ENCODE data around the gene GLE1.

GLE1 gene

DNA sequence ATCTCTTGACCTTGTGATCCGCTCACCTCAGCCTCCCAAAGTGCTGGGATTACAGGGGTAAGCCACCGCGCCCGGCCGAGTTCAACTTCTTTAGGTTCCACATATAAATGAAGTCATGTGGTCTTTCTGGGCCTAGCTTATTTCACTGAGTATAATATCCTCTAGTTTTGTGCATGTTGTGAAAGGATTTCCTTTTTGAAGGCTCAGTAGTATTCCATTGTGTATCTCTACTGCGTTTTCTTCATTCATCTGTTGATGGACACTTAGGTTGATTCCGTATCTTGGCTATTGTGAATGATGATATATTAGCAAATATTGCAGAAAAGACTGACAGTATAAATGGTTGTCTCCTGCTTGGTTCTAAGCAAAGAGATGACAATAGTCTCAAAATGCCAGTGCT, 28.7 kb upstream of the GLE1 start:
- Histone ChIP-seq H3K9me3 (ENCODE audit: control insufficient read depth in 1 of 2, low read length in 2 of 2) (no peaks in the 10 kb centered on the region), H3K27ac (ENCODE audit: low read depth, low read length) (no peak overlapping the region), H3K27me3 (ENCODE audit: control insufficient read depth in 1 of 2, insufficient read depth in 2 of 2, low read length in 2 of 2) (no peaks in the 10 kb centered on the region), H3K36me3 (ENCODE audit: control insufficient read depth in 1 of 2, insufficient read depth in 2 of 2, low read length in 2 of 2) (peaks cover 10 to 37% of the 10 kb centered on the region in 2 donors), H3K4me1 (ENCODE audit: control insufficient read depth in 1 of 2, insufficient read depth in 2 of 2, low read length in 2 of 2) (no peaks in the 10 kb centered on the region), H3K9ac (ENCODE audit: low read depth in 1 of 2, low read length in 2 of 2) (no peak overlapping the region), H3K4me3 (ENCODE audit: low read depth in 1 of 2, low read length in 2 of 2) (no peak overlapping the region)

DNA sequence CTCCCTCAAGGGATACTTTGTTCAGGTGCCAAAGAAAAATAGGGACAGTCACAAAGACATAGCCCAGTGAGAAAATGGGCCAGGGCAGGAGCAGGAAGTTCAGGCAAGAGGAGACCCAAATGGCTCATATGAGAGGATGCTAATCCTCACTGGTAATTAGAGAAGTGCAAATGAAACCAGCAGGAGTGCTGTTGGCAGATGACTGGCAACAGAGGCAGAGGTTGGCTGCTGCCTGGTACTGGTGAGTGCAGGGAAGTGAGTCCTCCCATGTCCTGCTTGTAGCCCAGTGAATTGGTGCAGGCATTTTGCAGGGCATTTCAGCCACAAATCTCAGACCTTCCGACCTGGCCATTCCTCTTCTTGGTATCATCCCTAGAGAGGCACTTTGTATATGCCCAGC, 25.3 kb upstream of the GLE1 start:
- H3K27me3 ChIP-seq (ENCODE audit: control insufficient read depth in 1 of 2, insufficient read depth in 2 of 2, low read length in 2 of 2), result no peaks in the 10 kb centered on the region
- no peaks in the 10 kb centered on the region for H3K9me3 ChIP-seq (ENCODE audit: control insufficient read depth in 1 of 2, low read length in 2 of 2)
- H3K4me3 ChIP-seq (ENCODE audit: low read depth in 1 of 2, low read length in 2 of 2), result no peak overlapping the region
- peaks cover 13 to 46% of the 10 kb centered on the region in 2 donors for H3K36me3 ChIP-seq (ENCODE audit: control insufficient read depth in 1 of 2, insufficient read depth in 2 of 2, low read length in 2 of 2)
- H3K9ac ChIP-seq (ENCODE audit: low read depth in 1 of 2, low read length in 2 of 2), result no peak overlapping the region
- no peak overlapping the region for H3K27ac ChIP-seq (ENCODE audit: low read depth, low read length)
- H3K4me1 ChIP-seq (ENCODE audit: control insufficient read depth in 1 of 2, insufficient read depth in 2 of 2, low read length in 2 of 2), result no peaks in the 10 kb centered on the region

DNA sequence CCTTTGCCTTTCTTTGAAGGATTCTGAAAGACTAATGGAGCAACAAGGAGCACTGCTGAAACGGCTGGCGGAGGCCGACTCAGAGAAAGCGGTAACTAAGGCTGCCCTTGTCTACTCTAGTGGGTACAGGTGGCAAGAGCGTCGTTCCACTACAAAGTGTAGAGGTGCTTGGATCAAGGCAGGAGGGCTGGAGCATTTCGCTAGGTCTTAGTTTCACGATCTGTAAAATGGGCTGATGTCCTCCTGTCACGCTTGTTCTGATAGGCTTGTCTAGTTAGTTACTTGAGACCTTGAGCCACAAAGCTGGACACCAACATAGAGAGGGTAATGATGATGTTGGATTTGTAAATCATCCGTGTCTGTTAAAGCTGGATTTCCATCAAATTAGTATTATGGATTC, 23.0 kb upstream of the GLE1 start:
- Histone ChIP-seq H3K27ac (ENCODE audit: low read depth, low read length) (no peak overlapping the region), H3K27me3 (ENCODE audit: control insufficient read depth in 1 of 2, insufficient read depth in 2 of 2, low read length in 2 of 2) (no peaks in the 10 kb centered on the region), H3K4me3 (ENCODE audit: low read depth in 1 of 2, low read length in 2 of 2) (no peak overlapping the region), H3K9me3 (ENCODE audit: control insufficient read depth in 1 of 2, low read length in 2 of 2) (no peaks in the 10 kb centered on the region), H3K4me1 (ENCODE audit: control insufficient read depth in 1 of 2, insufficient read depth in 2 of 2, low read length in 2 of 2) (no peaks in the 10 kb centered on the region), H3K36me3 (ENCODE audit: control insufficient read depth in 1 of 2, insufficient read depth in 2 of 2, low read length in 2 of 2) (peaks cover 22 to 58% of the 10 kb centered on the region in 2 donors), H3K9ac (ENCODE audit: low read depth in 1 of 2, low read length in 2 of 2) (no peak overlapping the region)

DNA sequence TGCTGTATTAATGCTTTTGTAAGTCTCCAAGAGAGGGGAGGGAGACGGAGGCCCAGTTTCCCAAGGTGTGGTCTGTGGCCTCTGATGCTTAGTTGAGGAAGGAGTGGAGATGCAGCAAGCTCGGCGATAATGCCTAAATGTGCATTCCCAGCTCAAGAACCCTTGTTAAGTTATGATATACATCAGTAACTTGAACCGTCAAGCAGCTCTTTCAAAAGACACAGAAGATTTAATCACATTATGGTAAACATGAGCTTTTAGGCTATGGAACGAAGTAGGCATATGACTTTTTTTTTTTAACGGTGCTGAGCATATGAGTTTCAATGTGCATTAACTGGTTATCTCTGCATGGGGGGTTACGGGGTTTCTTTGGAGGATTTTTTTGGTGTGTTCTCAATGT, 22.3 kb upstream of the GLE1 start:
- H3K27me3 ChIP-seq (ENCODE audit: control insufficient read depth in 1 of 2, insufficient read depth in 2 of 2, low read length in 2 of 2), result no peaks in the 10 kb centered on the region
- no peaks in the 10 kb centered on the region for H3K9me3 ChIP-seq (ENCODE audit: control insufficient read depth in 1 of 2, low read length in 2 of 2)
- H3K4me3 ChIP-seq (ENCODE audit: low read depth in 1 of 2, low read length in 2 of 2), result no peak overlapping the region
- peaks cover 24 to 64% of the 10 kb centered on the region in 2 donors for H3K36me3 ChIP-seq (ENCODE audit: control insufficient read depth in 1 of 2, insufficient read depth in 2 of 2, low read length in 2 of 2)
- H3K4me1 ChIP-seq (ENCODE audit: control insufficient read depth in 1 of 2, insufficient read depth in 2 of 2, low read length in 2 of 2), result no peaks in the 10 kb centered on the region
- H3K27ac ChIP-seq (ENCODE audit: low read depth, low read length), result no peak overlapping the region
- H3K9ac ChIP-seq (ENCODE audit: low read depth in 1 of 2, low read length in 2 of 2), result no peak overlapping the region

DNA sequence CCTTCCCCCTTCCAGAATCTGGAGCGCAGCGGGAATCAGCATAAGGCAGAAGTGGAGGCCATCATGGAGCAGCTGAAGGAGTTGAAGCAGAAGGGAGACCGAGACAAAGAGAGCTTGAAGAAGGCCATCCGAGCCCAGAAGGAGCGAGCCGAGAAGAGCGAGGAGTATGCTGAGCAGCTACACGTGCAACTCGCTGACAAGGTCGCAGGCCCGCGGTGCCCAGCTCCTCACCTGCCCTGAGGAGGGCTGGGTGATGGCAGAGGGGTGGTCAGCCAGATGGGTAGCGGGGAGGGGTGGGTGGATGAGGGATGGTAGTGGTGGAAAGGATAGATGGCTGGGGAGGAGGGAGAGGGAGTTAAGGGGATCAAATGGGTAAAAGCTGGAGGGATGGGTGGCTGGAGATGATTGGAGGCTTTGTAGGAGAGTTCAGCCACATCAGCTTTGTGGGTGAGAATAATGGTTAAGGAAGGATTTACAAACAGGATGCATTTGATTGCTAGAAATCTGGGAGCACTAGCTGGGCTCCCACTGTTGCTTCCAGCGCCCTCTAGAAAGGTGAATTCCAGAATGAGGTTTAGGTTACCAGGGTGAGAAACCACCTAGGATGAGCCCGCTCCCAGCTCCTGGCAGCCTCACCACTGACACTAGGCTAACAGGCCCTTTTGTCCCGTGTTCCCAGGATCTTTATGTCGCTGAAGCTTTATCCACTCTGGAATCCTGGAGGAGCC, 19.7 kb upstream of the GLE1 start:
- Histone ChIP-seq H3K27me3 (ENCODE audit: control insufficient read depth in 1 of 2, insufficient read depth in 2 of 2, low read length in 2 of 2) (no peaks in the 10 kb centered on the region), H3K9me3 (ENCODE audit: control insufficient read depth in 1 of 2, low read length in 2 of 2) (no peaks in the 10 kb centered on the region), H3K27ac (ENCODE audit: low read depth, low read length) (no peak overlapping the region), H3K36me3 (ENCODE audit: control insufficient read depth in 1 of 2, insufficient read depth in 2 of 2, low read length in 2 of 2) (peaks cover 25 to 63% of the 10 kb centered on the region in 2 donors), H3K4me1 (ENCODE audit: control insufficient read depth in 1 of 2, insufficient read depth in 2 of 2, low read length in 2 of 2) (no peaks in the 10 kb centered on the region), H3K9ac (ENCODE audit: low read depth in 1 of 2, low read length in 2 of 2) (no peak overlapping the region), H3K4me3 (ENCODE audit: low read depth in 1 of 2, low read length in 2 of 2) (no peak overlapping the region)

DNA sequence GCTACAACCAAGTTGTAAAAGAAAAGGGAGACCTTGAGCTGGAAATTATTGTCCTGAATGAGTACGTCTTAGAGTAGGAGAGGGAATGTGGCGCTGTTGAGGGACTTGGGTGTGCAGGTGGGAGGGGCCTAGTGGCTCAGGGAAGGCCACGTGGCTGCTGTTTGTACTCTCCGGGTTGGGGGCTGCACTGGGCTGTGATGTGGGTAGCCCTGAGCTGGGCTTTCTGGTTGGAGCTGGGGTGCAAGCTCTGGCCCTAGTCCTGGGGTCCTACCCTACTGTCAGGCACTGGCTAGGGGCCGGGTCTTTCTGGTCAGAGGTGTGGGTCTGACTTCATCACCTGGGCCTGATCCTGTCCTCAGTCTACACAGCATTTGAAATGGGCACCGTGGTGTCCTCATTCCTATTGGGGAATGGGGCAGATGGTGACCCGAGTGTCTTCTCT, 19.1 kb upstream of the GLE1 start:
- Histone ChIP-seq H3K4me3 (ENCODE audit: low read depth in 1 of 2, low read length in 2 of 2) (no peak overlapping the region), H3K9me3 (ENCODE audit: control insufficient read depth in 1 of 2, low read length in 2 of 2) (no peaks in the 10 kb centered on the region), H3K4me1 (ENCODE audit: control insufficient read depth in 1 of 2, insufficient read depth in 2 of 2, low read length in 2 of 2) (no peaks in the 10 kb centered on the region), H3K9ac (ENCODE audit: low read depth in 1 of 2, low read length in 2 of 2) (no peak overlapping the region), H3K27ac (ENCODE audit: low read depth, low read length) (no peak overlapping the region), H3K27me3 (ENCODE audit: control insufficient read depth in 1 of 2, insufficient read depth in 2 of 2, low read length in 2 of 2) (no peaks in the 10 kb centered on the region), H3K36me3 (ENCODE audit: control insufficient read depth in 1 of 2, insufficient read depth in 2 of 2, low read length in 2 of 2) (peaks cover 26 to 63% of the 10 kb centered on the region in 2 donors)

DNA sequence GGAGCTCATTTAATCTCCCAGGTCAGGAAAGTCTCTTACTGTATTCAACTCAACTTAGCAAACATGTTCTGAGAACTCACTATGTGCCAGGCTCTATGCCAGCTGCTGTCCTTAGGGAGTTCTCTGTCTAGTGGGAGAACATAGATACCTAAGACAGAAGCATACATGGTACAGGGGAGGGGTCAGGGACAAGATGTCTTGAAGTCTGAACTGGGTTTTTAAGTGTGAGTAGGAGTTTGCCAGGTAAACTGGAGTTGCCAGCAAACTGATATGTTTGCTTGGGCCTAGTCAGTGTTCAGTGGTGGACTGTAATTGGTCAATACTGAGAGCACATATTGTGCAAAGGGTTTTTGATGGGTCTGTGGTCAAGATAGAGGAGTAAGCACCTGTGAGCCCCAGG, 18.3 kb upstream of the GLE1 start:
- H3K27ac ChIP-seq (ENCODE audit: low read depth, low read length), result no peak overlapping the region
- no peaks in the 10 kb centered on the region for H3K4me1 ChIP-seq (ENCODE audit: control insufficient read depth in 1 of 2, insufficient read depth in 2 of 2, low read length in 2 of 2)
- H3K27me3 ChIP-seq (ENCODE audit: control insufficient read depth in 1 of 2, insufficient read depth in 2 of 2, low read length in 2 of 2), result no peaks in the 10 kb centered on the region
- H3K9ac ChIP-seq (ENCODE audit: low read depth in 1 of 2, low read length in 2 of 2), result no peak overlapping the region
- H3K36me3 ChIP-seq (ENCODE audit: control insufficient read depth in 1 of 2, insufficient read depth in 2 of 2, low read length in 2 of 2), result peaks cover 26 to 63% of the 10 kb centered on the region in 2 donors
- H3K9me3 ChIP-seq (ENCODE audit: control insufficient read depth in 1 of 2, low read length in 2 of 2), result no peaks in the 10 kb centered on the region
- no peak overlapping the region for H3K4me3 ChIP-seq (ENCODE audit: low read depth in 1 of 2, low read length in 2 of 2)

DNA sequence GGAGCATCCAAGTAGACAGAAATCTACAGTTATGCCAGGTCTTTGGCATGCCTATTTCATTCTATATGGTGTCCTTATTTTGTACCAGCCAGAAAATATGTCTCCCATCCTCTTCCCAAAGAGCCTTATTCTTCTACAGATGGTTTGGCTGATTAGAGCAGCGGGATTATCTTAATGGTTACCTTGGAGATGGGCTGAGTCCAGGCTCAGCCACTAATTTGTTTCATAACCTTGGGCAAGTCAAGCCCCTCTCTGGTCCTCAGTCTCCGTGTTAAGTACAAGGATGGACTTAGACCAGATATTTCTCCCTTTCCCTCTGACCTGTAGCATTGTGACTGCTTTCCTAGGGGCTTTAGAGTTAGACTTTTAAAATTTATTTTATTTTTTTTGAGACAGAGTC, 11.1 kb upstream of the GLE1 start:
- peaks cover 14 to 16% of the 10 kb centered on the region in 2 donors for H3K4me1 ChIP-seq (ENCODE audit: control insufficient read depth in 1 of 2, insufficient read depth in 2 of 2, low read length in 2 of 2)
- H3K9me3 ChIP-seq (ENCODE audit: control insufficient read depth in 1 of 2, low read length in 2 of 2), result no peaks in the 10 kb centered on the region
- peaks cover 21 to 53% of the 10 kb centered on the region in 2 donors for H3K36me3 ChIP-seq (ENCODE audit: control insufficient read depth in 1 of 2, insufficient read depth in 2 of 2, low read length in 2 of 2)
- no peak overlapping the region for H3K4me3 ChIP-seq (ENCODE audit: low read depth in 1 of 2, low read length in 2 of 2)
- no peak overlapping the region for H3K9ac ChIP-seq (ENCODE audit: low read depth in 1 of 2, low read length in 2 of 2)
- no peak overlapping the region for H3K27ac ChIP-seq (ENCODE audit: low read depth, low read length)
- H3K27me3 ChIP-seq (ENCODE audit: control insufficient read depth in 1 of 2, insufficient read depth in 2 of 2, low read length in 2 of 2), result no peaks in the 10 kb centered on the region

DNA sequence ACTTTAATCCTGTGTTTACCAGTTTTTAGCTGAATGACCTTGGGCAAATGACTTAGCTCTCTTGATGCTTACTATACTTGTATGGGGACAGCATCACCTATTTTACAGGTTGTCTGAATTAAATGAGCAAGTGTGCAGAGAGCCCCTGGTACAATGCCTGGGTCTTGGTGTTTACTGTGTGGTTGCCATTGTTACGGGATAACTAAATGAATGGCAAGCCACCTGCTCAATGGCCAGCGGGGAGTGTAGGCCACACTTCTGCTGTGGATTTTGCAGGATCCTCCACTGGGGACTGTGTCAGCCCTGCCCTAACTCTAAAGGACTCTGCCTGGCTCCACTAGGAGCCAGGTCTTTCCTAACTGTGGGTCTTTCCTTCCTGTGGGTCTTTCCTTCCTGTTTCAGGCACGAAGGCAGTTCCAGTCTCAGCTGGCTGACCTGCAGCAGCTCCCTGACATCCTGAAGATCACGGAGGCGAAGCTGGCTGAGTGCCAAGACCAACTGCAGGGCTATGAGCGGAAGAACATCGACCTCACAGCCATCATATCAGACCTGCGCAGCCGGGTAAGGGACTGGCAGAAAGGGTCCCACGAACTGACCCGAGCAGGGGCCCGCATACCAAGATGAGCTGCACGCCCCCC, 10.3 kb upstream of the GLE1 start:
- Histone ChIP-seq H3K4me1 (ENCODE audit: control insufficient read depth in 1 of 2, insufficient read depth in 2 of 2, low read length in 2 of 2) (peaks cover 14 to 16% of the 10 kb centered on the region in 2 donors), H3K9me3 (ENCODE audit: control insufficient read depth in 1 of 2, low read length in 2 of 2) (no peaks in the 10 kb centered on the region), H3K9ac (ENCODE audit: low read depth in 1 of 2, low read length in 2 of 2) (no peak overlapping the region), H3K4me3 (ENCODE audit: low read depth in 1 of 2, low read length in 2 of 2) (no peak overlapping the region), H3K27ac (ENCODE audit: low read depth, low read length) (no peak overlapping the region), H3K27me3 (ENCODE audit: control insufficient read depth in 1 of 2, insufficient read depth in 2 of 2, low read length in 2 of 2) (no peaks in the 10 kb centered on the region), H3K36me3 (ENCODE audit: control insufficient read depth in 1 of 2, insufficient read depth in 2 of 2, low read length in 2 of 2) (peaks cover 24 to 56% of the 10 kb centered on the region in 2 donors)

DNA sequence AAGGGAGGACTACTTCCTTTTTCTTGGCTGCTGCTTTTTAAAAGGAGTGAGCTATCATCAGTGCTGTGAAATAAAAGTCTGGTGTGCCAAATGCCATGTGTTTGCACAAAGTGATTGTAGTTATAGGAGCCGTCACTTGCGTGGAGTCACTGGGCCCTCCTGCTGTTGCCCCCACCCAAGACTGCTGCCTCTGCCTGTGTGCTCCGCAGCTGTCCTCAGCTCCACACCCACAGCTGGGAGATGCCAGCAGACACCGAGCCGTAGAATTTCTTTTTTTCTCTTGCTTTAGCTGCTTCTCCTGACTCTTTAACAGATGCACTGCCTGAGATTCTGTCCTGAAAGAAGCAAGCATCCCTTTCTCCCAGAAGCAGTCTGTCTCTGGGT, 9.8 kb upstream of the GLE1 start:
- Histone ChIP-seq H3K4me1 (ENCODE audit: control insufficient read depth in 1 of 2, insufficient read depth in 2 of 2, low read length in 2 of 2) (peaks cover 14 to 16% of the 10 kb centered on the region in 2 donors), H3K4me3 (ENCODE audit: low read depth in 1 of 2, low read length in 2 of 2) (no peak overlapping the region), H3K36me3 (ENCODE audit: control insufficient read depth in 1 of 2, insufficient read depth in 2 of 2, low read length in 2 of 2) (peaks cover 22 to 61% of the 10 kb centered on the region in 2 donors), H3K9ac (ENCODE audit: low read depth in 1 of 2, low read length in 2 of 2) (no peak overlapping the region), H3K27me3 (ENCODE audit: control insufficient read depth in 1 of 2, insufficient read depth in 2 of 2, low read length in 2 of 2) (no peaks in the 10 kb centered on the region), H3K27ac (ENCODE audit: low read depth, low read length) (no peak overlapping the region), H3K9me3 (ENCODE audit: control insufficient read depth in 1 of 2, low read length in 2 of 2) (no peaks in the 10 kb centered on the region)

Measured in duodenal mucosa (tissue), 2 donors.